ENCODE results near the gene KLHL29.

- TF ChIP-seq CTCF (conservative IDR thresholded peaks at IDR 0.05; ENCODE audit: low read length) (no peak), EZH2phosphoT487 (IDR thresholded peaks at IDR 0.05; ENCODE audit: borderline replicate concordance) (no peak)
Observed at GRCh38 chr2:23512778-23513177, 127.8 kb downstream of the KLHL29 start.

Measured in Loucy (cell line).